Tibial artery (tissue), 4 donors: ENCODE results near the gene HFE.
A peak's percentile ranks its signal among the peaks of the same experiment; 100 is the strongest.
"Not testable (repeated sequence)": the region's sequence is repeated elsewhere in the genome, so short reads cannot be mapped to it uniquely, and the experiment has no call there.

ENCODE experiments used
- DNase-seq, 2 donors: peaks; one replicate each; pipeline ENCODE4 v3.0.0-alpha.2; 2019
- H3K27ac ChIP-seq, 2 donors: fragments of 200-600 bp; sonication (generic) in 1 of 2; 1 replicate in 1 of 2; 2 replicates in 1 of 2; pipeline ENCODE4 v1.5.1; 2018 to 2019; ENCODE audit warnings: mild to moderate bottlenecking in 1 of 2
- H3K27me3 ChIP-seq, 2 donors: fragments of 200-600 bp; sonication (generic) in 1 of 2; one replicate each; pipeline versions ENCODE4 v1.5.1 to v1.6.0; 2016 to 2019
- H3K36me3 ChIP-seq, 3 donors: fragments of 200-600 bp; sonication (generic) in 2 of 3; one replicate each; pipeline ENCODE4 v1.5.1; 2016 to 2019; ENCODE audit warnings: mild to moderate bottlenecking in 2 of 3
- H3K4me1 ChIP-seq, 4 donors: fragments of 200-600 bp; sonication (generic) in 2 of 4; 1 replicate in 3 of 4; 2 replicates in 1 of 4; pipeline ENCODE4 v1.5.1; 2016 to 2019
- H3K4me3 ChIP-seq, 2 donors: fragments of 200-600 bp; sonication (generic) in 1 of 2; 1 replicate in 1 of 2; 2 replicates in 1 of 2; pipeline ENCODE4 v1.5.1; 2018 to 2019; ENCODE audit warnings: mild to moderate bottlenecking in 2 of 2
- H3K9me3 ChIP-seq, 3 donors: fragments of 200-600 bp; sonication (generic) in 1 of 3; one replicate each; pipeline ENCODE4 v1.5.1; 2016 to 2019
- intact Hi-C: fragments of 100-400 bp; cut with DNase I; formaldehyde crosslinking; loops from one replicate; pipeline ENCODE4 v1.15.0; 2023; ENCODE audit warnings: low total_unique reads
- TF ChIP-seq, protein P1 (sequence below), 2 experiments: fragments of 200-600 bp in 1 of 2; fragments of 450-650 bp in 1 of 2; IDR thresholded peaks; one replicate each; pipeline ENCODE4 v1.5.1; 2017 to 2019; ENCODE audit warnings: antibody characterized with exemption in 2 of 2, mild to moderate bottlenecking in 1 of 2, moderate library complexity in 1 of 2

The HFE gene

DNA sequence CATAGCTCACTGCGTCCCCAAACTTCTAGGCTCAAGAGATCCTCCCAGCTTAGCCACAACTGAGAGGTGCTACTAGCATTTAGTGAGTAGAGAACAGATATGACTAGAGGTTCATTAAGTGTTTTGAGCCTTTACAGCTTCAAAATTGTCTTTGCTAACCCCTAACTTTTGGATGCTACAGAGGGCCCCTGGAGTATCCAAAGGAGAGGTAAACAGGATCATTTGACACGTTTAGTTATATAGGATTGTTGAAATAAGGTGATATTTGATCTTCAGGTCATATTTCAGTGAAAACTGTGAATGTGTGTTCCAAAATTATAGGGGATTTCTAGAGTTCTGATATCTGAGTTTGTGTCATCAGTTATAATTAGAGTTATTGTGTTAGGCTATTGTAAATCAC lies 19.2 kb upstream of the HFE start:
- H3K27me3 ChIP-seq, result no peaks in the 10 kb centered on the region
- no peak for DNase-seq
- no peak overlapping the region for H3K4me3 ChIP-seq
- intact Hi-C loops, result no loop called here
- TF ChIP-seq, protein P1, sequence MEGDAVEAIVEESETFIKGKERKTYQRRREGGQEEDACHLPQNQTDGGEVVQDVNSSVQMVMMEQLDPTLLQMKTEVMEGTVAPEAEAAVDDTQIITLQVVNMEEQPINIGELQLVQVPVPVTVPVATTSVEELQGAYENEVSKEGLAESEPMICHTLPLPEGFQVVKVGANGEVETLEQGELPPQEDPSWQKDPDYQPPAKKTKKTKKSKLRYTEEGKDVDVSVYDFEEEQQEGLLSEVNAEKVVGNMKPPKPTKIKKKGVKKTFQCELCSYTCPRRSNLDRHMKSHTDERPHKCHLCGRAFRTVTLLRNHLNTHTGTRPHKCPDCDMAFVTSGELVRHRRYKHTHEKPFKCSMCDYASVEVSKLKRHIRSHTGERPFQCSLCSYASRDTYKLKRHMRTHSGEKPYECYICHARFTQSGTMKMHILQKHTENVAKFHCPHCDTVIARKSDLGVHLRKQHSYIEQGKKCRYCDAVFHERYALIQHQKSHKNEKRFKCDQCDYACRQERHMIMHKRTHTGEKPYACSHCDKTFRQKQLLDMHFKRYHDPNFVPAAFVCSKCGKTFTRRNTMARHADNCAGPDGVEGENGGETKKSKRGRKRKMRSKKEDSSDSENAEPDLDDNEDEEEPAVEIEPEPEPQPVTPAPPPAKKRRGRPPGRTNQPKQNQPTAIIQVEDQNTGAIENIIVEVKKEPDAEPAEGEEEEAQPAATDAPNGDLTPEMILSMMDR (IDR thresholded peaks at IDR 0.05), result no peak
- H3K36me3 ChIP-seq, result no peaks in the 10 kb centered on the region
- H3K4me1 ChIP-seq, result peaks cover 0 to 9% (median 0%) of the 10 kb centered on the region in 4 donors
- no peaks in the 10 kb centered on the region for H3K9me3 ChIP-seq
- peak overlapping the region in 1 of 2 donors; percentile 21 for H3K27ac ChIP-seq

DNA sequence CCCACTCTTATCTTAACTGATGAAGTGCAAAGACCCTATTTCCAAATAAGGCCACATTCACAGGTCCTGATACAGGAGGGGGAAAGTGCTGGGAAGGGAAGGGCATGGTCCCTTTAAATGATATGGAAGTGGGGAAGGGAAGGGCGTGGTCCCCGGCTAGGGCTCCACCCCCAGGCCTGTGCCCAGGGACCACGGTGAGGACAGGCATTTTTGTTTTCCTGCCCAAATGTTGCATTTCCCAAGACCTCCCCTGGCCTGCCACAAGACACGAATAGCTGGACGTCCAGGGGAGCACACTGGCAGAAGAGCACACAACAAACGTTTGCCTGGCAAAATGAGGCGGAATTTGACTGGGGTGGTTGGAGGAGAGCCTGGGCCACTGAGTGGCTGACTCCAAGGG lies 16.1 kb upstream of the HFE start:
- Histone ChIP-seq H3K4me3 (no peak overlapping the region), H3K27ac (no peak overlapping the region), H3K9me3 (no peaks in the 10 kb centered on the region), H3K27me3 (no peaks in the 10 kb centered on the region), H3K36me3 (no peaks in the 10 kb centered on the region), H3K4me1 (peaks cover 0 to 9% (median 0%) of the 10 kb centered on the region in 4 donors)
- intact Hi-C loops, result no loop called here
- DNase-seq, result peak in 1 of 2 donors; percentile 36
- TF ChIP-seq, protein P1 (IDR thresholded peaks at IDR 0.05), result no peak

DNA sequence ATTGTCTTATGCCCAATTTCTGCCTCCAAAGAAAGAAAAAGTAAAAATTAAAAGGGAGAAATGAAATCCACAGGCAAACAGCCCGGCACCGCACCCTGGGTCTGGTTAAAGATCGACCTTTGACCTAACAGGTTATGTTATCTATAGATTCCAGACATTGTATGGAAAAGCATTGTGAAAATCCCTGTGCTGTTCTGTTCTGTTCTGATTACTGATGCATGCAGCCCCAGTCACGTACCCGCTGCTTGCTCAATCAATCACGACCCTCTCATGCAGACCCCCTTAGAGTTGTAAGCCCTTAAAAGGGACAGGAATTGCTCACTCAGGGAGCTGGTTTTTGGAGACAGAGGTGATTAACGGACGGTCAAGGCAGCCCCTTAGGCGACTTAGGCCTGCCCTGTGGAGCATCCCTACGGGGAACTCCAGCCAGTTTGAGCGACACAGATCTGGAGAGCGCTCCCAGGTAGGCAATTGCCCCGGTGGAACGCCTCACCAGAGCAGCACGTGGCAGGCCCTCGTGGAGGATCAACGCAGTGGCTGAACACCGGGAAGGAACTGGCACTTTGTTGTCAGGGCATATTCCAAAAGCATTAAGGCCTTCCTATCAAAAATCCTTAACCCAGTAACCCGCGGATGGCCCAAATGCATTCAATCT lies 12.0 kb upstream of the HFE start:
- Histone ChIP-seq H3K27ac (no peak overlapping the region), H3K4me3 (no peak overlapping the region), H3K27me3 (no peaks in the 10 kb centered on the region), H3K9me3 (no peaks in the 10 kb centered on the region), H3K36me3 (no peaks in the 10 kb centered on the region), H3K4me1 (no peaks in the 10 kb centered on the region)
- TF ChIP-seq, protein P1 (IDR thresholded peaks at IDR 0.05), result no peak
- intact Hi-C loops, result no loop called here
- DNase-seq, result no peak

DNA sequence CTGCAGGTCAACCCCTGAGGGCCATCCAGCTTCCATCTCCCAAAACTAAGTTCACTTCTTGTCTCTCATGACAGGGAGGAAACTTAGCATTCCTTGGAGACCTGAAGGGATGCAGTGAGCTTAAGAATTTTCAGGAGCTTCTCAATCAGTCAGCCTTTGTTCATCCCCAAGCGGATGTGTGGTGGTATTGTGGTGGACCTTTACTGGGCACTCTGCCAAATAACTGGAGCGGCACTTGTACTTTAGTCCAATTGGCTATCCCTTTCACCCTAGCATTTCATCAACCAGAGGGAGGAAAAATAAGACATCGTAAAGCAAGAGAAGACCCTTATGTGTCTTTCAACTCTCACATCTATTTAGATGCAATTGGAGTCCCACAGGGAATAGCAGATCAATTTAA lies 9.2 kb upstream of the HFE start:
- H3K36me3 ChIP-seq, intact Hi-C loops, H3K27ac ChIP-seq, H3K9me3 ChIP-seq, H3K4me1 ChIP-seq, DNase-seq, H3K27me3 ChIP-seq, H3K4me3 ChIP-seq: not testable (repeated sequence)

DNA sequence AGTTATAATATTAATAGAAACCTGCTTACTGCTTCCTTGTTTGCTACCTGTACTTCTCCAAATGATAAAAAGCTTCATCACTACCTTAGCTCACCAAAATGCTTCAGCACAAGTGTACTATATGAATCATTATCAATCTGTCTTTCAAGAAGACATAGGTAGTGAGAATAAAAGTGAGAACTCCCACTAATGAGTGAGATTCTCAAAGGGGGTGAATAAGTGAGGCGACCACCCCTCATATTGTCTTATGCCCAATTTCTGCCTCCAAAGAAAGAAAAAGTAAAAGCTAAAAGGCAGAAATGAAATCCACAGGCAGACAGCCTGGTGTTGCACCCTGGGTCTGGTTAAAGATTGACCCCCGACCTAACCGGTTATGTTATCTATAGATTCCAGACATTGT lies 6.1 kb upstream of the HFE start:
- H3K4me3 ChIP-seq, H3K9me3 ChIP-seq, intact Hi-C loops, H3K4me1 ChIP-seq, H3K27me3 ChIP-seq, DNase-seq, H3K36me3 ChIP-seq, H3K27ac ChIP-seq: not testable (repeated sequence)

DNA sequence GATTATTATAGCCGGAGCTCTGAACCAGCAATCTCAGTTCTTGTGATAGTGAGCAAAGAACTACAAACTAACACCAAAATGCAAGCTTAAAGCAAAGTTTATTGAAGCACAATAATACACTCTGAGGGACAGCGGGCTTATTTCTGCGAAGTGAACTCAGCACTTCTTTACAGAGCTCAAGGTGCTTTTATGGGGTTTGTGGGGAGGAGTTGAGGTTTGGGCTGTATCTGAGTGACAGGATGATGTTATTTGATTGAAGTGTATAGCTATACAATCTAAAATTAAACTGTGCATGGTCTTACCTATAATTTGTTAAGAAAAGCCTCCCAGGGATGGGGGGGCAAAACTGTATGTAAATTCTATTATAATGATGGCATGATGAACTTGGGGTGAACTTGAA lies 1.0 kb upstream of the HFE start:
- Histone ChIP-seq H3K4me3 (no peak overlapping the region), H3K27ac (peak overlapping the region in 1 of 2 donors; percentile 88), H3K36me3 (no peaks in the 10 kb centered on the region), H3K9me3 (no peaks in the 10 kb centered on the region), H3K27me3 (no peaks in the 10 kb centered on the region), H3K4me1 (peaks cover 0 to 24% (median 10%) of the 10 kb centered on the region in 4 donors)
- intact Hi-C loops, result no loop called here
- TF ChIP-seq, protein P1 (IDR thresholded peaks at IDR 0.05), result no peak
- no peak for DNase-seq

DNA sequence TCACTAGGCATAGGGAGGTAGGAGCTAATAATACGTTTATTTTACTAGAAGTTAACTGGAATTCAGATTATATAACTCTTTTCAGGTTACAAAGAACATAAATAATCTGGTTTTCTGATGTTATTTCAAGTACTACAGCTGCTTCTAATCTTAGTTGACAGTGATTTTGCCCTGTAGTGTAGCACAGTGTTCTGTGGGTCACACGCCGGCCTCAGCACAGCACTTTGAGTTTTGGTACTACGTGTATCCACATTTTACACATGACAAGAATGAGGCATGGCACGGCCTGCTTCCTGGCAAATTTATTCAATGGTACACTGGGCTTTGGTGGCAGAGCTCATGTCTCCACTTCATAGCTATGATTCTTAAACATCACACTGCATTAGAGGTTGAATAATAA lies 1.1 kb downstream of the HFE start:
- Histone ChIP-seq H3K9me3 (no peaks in the 10 kb centered on the region), H3K27me3 (no peaks in the 10 kb centered on the region), H3K36me3 (no peaks in the 10 kb centered on the region), H3K4me3 (peak overlapping the region; percentile 65 to 77), H3K27ac (peak overlapping the region; percentile 88 to 93), H3K4me1 (peaks cover 0 to 24% (median 10%) of the 10 kb centered on the region in 4 donors)
- intact Hi-C loops, result no loop called here
- TF ChIP-seq, protein P1 (IDR thresholded peaks at IDR 0.05), result no peak
- peak in 1 of 2 donors; percentile 26 for DNase-seq
